ENCODE measurements around the gene SERPINI1.

SERPINI1 gene

DNA sequence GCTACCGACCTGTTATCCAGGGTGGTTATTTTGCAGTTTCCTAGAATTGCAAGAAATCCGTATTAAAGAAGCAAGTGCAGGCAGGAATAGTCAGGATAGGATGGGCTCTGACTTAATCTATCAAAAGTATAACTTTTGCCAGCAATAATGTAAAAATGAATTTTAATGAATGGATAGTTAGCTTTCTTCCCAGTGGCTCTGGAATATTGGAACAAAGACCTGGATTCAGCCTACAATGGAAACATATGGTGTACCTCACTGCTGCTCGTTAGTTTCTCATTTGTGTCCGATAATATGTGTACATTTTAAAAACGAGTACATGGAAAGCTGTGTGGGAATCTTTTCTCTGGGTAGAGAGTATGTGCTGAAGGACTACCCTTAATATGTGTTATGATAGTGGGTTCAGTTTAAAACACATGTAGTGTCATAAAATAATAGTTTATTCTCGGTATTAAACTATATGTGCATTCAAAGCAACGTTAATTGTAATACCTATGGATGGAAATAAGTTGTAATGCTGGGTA, 805 bp downstream of the SERPINI1 start:
- DNase-seq = no peak

DNA sequence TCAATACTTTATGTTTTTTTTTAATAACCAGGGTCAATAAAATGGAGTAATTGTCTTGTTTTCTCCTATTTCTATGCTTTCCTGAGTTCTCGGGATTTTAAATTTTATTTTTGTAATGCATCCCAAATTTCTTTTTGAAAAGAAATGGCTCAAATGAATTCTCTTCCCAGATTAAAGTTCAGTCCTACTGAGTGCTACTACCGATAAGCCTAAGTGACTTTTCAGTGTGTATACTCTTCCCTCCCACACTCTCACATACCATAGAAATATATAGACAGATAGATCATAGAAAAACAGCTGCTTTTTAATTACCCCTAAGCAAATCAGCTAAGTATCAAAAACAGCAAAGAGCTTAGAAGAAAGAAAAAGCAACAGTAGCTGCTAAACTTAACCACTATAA, 1.5 kb downstream of the SERPINI1 start:
- DNase-seq = no peak

DNA sequence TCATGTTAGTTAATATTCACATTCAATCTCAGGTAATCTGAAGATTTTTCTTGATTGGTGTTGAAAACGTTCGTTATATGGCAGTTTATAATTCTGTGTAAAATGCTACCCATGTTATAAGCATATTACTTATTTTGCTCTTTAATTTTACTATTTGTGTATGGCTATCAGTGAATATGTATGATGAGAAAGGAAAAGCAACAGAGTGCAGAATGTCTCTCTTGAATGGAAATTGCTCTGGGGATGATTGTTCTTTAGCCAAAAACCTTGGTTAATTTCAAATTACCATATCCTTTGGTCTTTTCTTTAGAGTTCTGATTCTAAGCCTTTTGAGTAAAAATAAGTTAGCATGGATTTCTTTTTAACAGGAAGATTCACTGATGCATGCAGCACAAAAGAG, 2.5 kb downstream of the SERPINI1 start:
- DNase-seq = no peak

DNA sequence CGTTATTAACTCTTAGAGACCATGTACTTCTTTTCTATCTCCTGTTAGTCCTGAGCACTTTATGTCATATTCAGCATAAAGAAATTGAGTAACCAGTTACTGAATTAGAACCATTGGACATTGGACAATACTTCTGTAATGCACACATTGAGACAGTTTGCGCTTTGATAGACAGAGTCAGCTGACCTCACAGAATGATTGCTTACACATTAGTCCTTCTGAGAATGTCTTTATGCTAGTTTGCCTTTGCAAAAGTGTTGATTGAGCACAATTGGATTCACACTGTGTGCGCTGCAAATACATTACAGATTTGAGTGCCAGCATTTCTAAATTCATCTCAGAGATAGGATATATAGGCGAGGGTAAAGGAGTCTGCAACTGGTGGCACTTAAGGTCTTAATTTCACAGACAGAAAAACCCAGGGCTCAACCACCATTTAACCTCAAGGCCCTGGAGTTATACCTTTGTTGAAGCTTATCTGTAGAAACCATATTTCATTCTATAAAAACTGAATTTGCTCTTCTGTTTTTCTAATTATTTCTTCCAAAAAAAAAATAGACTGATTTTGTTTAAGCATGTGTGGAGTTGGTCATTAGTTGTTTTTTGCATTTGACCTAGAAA, 3.8 kb downstream of the SERPINI1 start:
- no peak for DNase-seq

DNA sequence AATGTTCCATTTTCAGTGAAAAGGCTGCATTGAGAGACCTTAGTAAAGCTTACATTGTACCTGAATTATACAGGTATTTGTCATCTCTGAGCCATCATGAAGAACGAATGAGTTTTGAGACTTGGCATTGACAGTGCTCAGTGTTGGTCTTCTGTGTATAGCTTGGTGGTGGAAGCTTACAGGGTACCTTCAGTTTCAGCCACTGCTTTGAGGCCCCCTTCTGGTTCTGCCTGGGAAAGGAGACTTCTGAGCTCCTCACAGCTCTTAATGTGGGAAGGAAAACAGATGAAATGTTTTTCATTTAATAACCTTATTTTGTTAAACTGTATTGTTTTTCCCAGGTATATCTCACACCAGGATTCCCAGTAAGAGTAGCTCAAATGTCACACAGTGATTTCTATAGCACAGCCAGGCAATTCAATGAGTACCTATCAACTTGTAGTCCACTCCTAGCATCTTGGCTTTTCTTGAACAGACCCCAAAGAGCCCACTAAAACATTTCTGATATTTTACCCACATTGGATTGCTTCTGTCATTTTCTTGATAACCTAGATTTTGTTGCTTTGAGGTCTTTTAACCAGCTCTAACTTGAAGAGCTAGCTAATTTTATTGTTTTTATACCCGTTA, 5.6 kb downstream of the SERPINI1 start:
- DNase-seq = peak; percentile 25

DNA sequence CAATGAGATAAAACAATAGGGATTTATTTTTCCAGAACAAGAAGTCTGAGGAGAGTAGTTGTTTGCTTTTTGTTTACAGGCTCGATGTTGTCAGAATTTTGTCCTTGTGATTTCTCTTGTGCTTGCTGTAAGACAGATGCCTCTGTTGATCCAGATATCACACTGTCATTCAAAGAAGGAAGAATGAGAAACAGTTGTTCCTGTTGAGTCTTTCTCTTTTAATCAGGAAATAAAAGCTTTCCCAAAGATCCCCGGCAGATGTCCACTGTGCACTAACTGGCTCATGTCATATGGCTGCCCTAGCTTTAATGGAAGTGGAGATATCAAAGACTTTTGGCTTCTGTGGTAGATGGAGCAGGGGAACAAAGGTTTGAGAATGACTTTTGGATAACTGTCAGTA, 6.8 kb downstream of the SERPINI1 start:
- DNase-seq = no peak

DNA sequence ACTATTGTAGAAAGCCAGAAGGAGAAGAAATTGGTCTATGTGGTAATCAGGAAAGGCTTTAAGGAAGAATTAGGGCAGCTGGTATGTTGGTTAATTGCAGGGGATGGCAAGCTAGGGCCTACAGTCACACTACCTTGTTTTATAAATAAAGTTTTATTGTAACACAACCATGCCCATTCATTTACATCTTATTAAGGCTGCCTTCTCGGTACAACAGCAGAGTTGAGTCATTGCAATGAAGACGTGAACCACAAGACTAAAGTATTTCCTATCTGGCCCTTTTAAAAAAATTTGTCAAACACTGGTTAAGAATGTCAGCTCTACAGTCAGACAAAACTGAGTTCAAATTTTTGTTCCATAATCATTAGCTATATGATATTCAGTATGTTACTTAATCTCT, 8.3 kb downstream of the SERPINI1 start:
- DNase-seq = no peak

DNA sequence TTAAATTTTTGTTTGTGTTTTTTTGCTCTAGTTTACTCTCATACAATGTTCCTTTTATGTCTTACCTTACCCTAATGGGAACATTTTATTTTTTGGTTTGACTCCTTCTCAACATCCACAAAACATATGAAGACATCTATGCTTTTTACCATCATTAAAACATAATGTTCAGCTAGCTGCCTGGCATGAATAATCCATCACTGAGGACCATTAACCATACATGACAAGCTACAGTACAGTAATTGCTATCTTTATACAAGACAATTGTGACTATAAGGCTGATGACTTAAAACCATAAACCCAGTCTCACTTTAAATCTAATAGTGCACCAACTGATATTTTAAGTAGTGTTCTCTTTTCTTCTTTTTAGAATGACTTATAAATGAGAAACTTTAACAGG, 13.7 kb downstream of the SERPINI1 start:
- no peak for DNase-seq

DNA sequence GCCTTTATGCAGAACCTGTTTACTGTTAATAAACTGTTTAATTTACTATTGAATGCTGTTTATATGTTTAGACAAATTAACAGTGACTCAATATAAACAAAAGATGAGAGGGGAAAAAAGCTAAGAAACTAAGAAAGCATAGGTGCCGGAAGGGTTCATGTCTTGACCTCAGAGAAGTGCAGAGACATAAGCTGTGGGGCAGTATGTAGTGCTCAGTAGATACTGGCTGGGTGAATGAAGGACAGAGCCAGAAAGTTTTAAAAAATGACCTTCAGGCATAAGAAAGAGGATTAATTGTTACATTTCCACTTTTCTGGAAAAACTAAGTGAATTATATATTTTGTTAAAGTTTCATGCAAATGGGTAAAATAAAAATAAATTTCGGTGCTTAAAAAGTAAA, 14.2 kb downstream of the SERPINI1 start:
- no peak for DNase-seq

DNA sequence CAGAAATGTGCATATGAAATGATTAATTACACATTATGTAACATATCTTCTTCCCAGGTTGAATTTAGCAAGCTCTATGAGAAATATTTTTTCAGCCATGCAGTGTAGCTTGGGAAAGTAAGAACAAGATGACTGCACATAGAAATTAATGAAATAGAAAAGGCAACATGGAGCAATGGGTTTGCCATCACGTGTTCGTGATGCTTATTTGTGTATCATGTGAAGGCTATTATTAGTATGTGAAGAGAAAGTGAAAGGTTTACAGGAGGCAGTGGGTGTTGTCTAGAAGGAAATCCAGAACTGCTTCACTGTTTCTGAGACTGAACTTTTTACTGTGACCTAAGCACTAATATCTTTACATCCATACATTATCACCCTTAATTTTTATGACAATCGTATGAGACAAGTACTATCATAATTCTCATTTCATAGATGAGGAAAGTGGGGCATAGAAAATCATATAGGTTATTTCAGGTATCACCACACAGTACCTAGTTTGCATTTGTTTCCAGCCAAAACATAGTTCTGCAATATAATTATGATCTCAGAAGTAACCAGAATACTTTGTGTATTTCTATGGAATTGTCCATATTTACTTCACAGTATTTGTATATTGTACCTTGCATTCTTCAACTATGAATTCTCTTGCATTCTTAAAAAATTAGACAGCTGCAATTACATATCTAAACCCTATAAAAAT, 14.9 kb downstream of the SERPINI1 start:
- DNase-seq = no peak

DNA sequence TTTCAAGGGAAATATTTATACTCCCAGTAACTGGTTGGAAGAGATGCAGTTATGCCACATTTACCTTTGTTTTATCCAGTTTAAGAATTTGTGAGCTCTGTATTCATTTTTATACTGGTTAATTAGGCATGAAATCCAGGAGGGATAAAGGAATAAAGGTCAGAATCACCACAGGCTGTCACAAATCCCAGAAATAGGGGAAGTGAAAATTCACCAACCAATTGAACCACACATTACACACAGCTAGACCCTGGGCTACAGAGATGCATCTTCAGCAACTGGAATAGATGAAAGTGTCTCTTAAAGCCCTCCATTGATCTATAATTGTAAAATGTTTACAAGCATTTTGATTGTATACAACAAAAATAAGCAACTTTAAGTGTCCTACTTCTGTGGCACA, 18.5 kb downstream of the SERPINI1 start:
- DNase-seq = no peak

DNA sequence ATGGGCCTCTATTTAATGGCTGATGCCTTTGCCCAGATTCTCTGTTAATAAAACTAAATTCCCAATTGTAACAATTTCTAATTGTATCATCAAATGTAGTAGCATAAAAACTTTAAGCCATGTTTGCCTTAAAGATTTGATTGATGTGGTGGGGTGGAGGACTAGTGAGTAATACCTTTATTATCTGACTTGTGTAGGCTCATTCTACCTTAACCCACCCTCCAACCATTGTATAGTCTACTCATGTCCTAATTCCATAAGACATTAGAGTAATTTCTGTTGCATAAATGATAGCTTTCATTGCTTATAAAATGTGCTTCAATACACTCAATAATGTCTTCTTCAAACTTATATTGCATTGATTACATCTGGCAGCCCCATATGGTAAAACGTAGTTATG, 25.8 kb downstream of the SERPINI1 start:
- no peak for DNase-seq

DNA sequence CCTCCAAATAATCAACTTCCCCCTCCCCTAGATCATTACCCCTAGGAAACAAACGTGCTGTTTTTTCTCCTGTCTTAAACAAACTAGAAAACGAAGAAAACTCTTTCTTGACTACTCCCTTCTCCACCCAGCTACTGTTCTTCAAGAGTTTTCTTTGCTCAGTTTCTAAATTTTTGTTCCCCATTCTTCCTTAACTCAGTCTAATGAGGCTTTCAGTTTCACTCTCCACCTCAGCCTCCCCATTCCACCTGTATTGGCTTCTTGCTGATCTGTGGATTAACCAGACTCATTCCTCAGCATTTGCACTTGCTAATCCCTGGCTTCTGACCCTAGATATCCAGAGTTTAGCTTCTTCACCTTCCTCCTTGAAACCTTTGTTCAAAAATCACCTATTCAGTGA, 26.8 kb downstream of the SERPINI1 start:
- no peak for DNase-seq

DNA sequence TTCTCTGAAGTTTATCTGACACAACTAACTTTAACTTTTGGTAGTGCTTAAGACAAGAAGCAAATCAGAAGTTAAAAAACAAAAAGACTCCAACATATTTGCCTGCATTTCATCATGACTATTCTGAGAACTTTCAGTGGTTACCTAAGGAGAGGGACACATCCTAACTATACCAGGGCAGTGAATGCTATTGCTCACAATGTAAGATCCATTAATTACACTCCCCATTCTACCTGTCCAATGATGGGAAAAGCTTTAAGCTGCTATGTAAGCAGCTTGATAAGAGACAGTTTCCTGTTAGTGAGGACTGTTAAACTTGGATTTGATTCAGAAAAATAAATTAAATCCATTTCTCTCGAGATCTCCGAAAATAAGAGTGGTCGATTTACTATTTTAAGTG, 37.5 kb downstream of the SERPINI1 start:
- DNase-seq = no peak

DNA sequence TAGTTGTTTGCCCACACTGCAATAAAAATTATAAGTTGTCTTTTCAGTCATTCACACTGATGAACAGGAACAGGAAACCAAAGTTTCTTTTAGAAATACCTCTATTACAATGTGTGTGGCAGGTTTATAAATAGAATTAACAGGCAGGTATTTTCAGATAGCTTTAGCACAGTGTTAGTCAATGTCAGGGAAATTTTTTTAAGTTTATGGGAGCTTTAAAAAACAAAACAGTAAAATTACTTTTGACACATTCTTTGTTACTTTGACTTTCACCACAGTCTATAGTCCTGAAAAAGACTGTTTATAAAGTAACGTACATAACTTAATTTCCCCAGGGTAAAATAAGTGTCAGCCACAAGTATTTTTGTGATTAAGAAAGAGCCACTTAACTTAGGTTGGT, 38.1 kb downstream of the SERPINI1 start:
- DNase-seq = no peak

DNA sequence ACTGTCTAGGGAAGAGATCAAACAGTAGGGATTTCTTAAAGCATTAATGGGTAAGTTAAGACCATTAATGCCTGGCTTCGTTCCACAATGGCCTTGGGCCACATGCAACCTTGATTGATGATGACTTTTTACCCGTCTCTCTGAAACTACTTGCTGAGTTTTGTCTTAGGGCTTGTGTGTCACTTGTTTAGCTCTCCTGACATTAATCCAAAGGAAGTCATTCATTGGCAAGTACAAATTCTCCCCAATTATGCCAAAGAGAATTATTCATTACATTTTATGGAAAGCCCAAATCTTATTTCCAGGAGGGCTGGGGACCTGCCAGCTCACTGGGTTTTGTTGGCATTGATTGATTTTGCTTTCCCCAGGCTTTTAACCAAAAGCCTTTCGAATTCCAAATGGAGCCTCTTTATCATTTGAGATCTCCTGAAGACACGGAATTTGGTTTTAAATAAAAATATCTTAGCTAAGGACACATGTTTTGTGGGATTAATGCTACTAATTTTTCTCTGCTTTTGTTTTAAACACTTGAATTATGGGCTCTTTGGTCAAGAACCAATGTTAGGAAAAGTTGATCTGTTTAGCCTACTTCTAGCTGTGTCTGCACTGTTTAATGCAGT, 40.7 kb downstream of the SERPINI1 start:
- DNase-seq = no peak

DNA sequence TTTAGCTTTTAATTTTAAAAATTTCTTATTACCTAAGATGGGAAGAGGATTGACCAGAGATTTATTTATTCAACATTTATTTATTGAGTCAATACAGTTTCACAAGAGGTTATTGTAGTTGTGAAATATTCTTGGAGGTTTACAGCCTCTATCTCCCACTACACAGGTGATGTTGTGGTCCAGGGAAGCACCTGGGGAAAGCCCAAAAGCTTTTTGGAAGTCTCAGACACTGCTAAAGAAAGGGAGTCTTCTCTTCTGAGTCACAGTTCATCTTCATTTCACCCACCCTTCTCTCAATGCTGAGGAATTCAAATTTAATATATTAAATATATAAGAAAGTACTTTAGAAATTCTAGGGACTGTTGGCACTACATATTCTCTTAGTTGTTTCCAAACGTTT, 41.8 kb downstream of the SERPINI1 start:
- no peak for DNase-seq

DNA sequence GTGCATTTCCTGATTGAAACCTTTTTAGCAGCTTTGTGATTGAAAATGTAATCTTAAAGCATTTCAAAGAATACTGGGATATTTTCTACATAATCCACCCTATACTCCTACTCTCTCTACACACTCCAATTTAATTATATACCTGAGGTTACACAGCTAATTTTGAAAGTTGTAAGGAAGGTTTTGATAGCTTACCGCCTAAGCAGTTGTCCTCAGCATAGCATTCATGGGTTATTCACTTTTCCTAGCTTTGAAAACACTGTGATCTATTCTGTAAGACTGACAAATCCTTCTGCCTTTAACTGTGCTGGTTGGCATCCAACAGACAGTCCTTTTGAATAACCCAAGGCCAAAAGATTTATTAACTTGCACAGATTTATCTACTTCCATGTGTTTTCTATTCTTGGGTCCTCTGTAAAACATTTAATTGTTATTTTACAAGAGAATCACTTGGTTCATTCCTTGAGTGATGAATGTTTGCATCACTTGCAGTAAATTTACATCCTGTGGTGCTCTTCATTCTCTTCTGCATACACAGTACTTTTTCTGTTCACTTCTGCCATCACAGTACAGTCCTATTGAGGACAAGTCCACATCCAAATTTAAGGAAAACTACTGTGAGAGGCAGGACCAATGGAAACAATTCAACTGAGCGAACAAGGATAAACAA, 44.8 kb downstream of the SERPINI1 start:
- no peak for DNase-seq

DNA sequence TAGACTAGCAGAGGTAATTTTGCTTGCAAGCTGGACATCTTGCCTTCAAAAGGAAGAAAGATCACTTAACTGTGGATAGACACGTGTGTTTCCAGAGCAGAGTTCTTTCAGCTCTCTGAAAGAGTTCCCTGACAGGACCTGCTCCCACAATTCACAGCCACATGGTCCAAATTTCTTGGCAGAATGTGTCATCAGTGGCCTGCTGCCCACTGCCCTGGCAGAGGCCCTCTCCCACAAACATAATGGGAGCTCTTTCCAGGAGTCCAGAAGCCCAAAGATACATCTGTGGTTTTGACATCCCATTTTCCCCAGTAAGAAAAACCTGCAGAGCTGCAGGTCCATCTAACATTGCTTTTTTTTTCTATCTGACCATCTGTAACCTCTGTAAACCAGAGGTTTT, 48.3 kb downstream of the SERPINI1 start:
- no peak for DNase-seq

DNA sequence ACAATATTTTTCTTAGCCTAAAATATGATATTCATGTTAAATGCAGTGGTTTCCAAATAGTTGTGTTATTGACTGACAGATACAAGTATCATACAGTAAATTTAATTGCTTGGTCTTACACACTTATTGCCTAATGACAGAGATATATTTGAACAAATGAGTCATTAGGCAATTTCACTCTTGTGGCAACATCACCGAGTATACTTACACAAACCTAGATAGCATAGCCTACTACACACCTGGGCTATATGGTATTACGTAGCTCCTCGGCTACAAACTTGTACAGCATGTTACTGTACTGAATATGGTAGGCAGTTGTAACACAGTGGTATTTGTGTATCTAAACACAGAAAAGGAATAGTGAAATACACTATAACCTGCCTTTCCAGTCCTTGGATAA, 50.3 kb downstream of the SERPINI1 start:
- no peak for DNase-seq

DNA sequence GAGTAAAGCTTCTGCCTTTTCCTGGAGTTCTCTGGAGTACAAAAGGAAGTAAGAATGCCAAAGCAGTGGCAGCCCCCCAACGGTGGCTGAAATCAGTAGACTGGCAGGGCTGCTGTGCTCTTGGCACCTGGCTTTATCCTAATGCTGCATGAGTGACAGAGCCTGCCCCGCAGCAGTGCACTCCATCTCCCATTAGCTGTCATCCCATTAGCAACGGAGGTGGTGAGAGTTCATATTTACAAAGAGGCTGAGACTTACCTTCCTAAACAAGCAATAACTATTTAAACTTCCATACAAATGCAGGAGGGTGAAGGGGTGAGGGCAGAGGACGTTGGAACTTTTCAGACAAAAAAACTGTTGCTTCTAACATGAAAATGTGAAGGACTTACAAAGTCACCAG, 51.9 kb downstream of the SERPINI1 start:
- DNase-seq = no peak

DNA sequence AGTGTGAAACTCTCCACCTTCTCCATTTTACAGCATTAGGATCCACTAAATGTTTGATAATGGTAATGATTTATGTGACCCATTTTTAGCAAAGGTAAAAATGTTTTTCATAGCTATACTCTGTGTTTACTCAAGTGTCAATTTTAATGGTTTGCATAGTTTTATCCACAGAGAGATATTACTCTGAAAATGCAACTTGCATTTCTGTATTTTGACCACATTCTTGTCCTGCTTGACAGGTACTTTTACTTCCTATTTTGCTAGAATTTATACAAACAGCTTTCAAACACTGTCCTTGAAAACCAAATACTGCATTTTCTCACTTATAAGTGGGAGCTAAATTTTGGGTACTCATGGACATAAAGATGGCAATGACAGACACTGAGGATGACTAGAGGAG, 62.9 kb downstream of the SERPINI1 start:
- DNase-seq = no peak

DNA sequence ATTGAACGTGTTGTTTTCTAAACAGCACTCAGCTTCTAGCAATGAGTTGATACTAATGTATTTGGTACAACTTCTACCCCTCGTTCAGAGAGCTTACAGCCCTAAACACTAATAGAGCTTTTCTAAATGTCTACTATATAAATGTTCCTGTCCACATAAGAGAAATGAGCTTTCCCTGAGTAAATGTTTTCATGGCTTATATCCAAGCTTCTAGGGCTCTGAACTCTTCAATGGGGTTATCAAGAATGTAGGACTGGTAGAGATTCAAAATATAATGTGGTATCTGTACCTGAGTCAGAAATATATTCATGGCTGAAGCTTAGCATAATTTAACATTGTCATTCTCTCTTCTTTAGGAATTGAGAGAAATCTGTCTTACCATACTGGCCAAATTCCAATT, 73.4 kb downstream of the SERPINI1 start:
- no peak for DNase-seq
